LNCAP (cell line): ENCODE results near the gene POMP.

Experiments used
- TF ChIP-seq, protein P1 (sequence below): fragments of 450-650 bp; IDR thresholded peaks from 2 replicates; pipeline ENCODE4 v1.5.1; 2017; ENCODE audit warnings: mild to moderate bottlenecking

The POMP gene

DNA sequence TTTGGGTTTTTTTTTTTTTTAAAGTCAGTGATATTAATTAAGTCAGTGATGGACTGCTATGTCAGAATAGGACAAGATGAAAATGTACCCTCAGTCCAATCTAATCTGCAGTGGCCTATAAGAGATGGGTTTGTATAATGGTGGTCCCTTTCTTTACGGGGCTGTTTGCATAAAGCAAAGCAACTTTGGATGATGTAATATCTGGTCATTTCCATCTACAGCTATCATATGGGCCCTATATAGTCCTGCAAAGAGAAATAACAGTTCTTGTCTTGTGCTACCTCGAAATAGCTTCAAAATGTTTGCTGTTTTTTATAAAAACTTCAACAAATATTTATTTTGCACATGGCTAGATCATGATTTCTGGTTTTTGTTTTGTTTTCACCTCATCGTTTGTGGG lies 20.2 kb upstream of the POMP start:
- TF ChIP-seq, protein P1, sequence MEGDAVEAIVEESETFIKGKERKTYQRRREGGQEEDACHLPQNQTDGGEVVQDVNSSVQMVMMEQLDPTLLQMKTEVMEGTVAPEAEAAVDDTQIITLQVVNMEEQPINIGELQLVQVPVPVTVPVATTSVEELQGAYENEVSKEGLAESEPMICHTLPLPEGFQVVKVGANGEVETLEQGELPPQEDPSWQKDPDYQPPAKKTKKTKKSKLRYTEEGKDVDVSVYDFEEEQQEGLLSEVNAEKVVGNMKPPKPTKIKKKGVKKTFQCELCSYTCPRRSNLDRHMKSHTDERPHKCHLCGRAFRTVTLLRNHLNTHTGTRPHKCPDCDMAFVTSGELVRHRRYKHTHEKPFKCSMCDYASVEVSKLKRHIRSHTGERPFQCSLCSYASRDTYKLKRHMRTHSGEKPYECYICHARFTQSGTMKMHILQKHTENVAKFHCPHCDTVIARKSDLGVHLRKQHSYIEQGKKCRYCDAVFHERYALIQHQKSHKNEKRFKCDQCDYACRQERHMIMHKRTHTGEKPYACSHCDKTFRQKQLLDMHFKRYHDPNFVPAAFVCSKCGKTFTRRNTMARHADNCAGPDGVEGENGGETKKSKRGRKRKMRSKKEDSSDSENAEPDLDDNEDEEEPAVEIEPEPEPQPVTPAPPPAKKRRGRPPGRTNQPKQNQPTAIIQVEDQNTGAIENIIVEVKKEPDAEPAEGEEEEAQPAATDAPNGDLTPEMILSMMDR, result no peak

GRCh38 chr13:28640861-28641599 lies 17.9 kb upstream of the POMP start:
- TF ChIP-seq, protein P1, result no peak

- TF ChIP-seq, protein P1, result no peak
Measured at GRCh38 chr13:28641600-28641926, 17.4 kb upstream of the POMP start.

GRCh38 chr13:28650284-28650683 lies 8.6 kb upstream of the POMP start:
- TF ChIP-seq, protein P1, result no peak

GRCh38 chr13:28651810-28652401 lies 7.0 kb upstream of the POMP start:
- TF ChIP-seq, protein P1, result no peak

DNA sequence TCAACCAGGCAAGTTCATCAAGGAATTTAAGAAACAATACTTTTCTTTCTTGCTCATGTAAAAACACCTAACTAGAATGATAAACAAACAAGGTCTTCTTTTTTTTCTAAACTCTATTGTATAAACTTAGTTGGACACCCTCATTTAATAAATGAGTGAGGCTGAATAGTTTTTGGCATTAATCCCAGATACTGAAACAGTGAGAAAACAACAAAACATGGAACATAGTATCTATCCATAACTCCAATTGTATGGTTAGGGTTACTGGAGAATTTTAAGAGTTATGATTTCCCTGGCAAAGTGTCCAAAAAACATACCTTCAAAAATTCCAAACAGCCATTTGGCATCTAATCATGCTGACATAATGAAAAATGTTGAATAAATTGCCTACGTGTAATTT lies 5.8 kb upstream of the POMP start:
- TF ChIP-seq, protein P1, result no peak

DNA sequence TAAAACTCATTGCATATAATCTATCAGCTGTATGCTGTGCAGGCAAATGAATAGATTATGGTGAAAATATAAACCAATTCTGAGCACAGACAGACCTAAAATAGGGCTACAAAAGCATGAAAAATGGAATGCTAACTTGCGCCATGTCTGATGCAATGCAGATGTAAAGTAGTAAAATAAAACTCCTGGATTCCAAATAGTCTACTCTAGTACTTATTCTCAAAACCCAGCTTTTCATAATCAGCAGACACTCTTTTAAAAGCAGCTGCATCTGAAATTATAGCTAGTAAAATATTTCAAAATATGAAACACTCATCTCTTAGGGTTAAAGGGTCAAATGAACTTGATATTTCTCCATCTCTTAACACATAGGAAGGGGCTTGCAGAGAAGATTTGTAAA lies 4.7 kb upstream of the POMP start:
- TF ChIP-seq, protein P1, result no peak
